SU-DHL-6 (cell line): ENCODE data around the gene AFF3.

Experiments
- CTCF ChIP-seq: fragments of 200-600 bp; sonication (generic); IDR thresholded peaks from one replicate; pipeline ENCODE4 v1.5.1; 2017; ENCODE audit warnings: antibody characterized with exemption, mild to moderate bottlenecking, low read length, moderate library complexity; ENCODE audit not compliant: insufficient read depth, poor library complexity, severe bottlenecking
- EZH2phosphoT487 ChIP-seq: fragments of 200-600 bp; sonication (generic), shearing (Covaris generic); conservative IDR thresholded peaks from 2 replicates; pipeline ENCODE4 v1.6.1; 2018; ENCODE audit warnings: mild to moderate bottlenecking, antibody characterized with exemption, low read length, moderate library complexity, mixed read lengths

- no peak for TF ChIP-seq CTCF
- no peak for TF ChIP-seq EZH2phosphoT487
Observed at GRCh38 chr2:99888617-99889016, 253.8 kb downstream of the AFF3 start.
